PC-9 (cell line): ENCODE measurements around the gene ING5. TPM values are rescaled to one million over a fixed set of nuclear protein-coding genes. Genes with fewer than 3 reads are reported as not detected.
"Not testable (repeated sequence)": the region's sequence is repeated elsewhere in the genome, so short reads cannot be mapped to it uniquely, and the experiment has no call there.

Experiments used
- BruUV-seq: library from RNA; stranded (reverse); fragments of 400-500 nt; replicated peaks from 2 replicates; lab custom pipeline; 2021; lab: Mats Ljungman, UMichigan
- CTCF ChIA-PET: fragments of 300-600 bp; sonication (Branson Sonifier 250); formaldehyde crosslinking; loops from one replicate; lab custom pipeline; 2022; ENCODE audit warnings: antibody characterized with exemption; lab: Charles Lee
- POLR2A ChIA-PET: fragments of 300-600 bp; sonication (Branson Sonifier 250); formaldehyde crosslinking; loops from one replicate; lab custom pipeline; 2022; ENCODE audit warnings: antibody characterized with exemption; ENCODE audit not compliant: unreplicated experiment; lab: Charles Lee
- DNase-seq, 2 experiments: peaks; one replicate each; pipeline versions ENCODE4 v3.0.0 to v3.0.0-alpha.2; 2015 to 2022; ENCODE audit warnings: mixed read lengths in 1 of 2
- H2AFZ ChIP-seq: fragments of 200-600 bp; sonication (generic); 2 replicates; pipeline ENCODE4 v1.8.1; 2017; ENCODE audit warnings: antibody characterized with exemption
- H3F3A ChIP-seq: fragments of 200-600 bp; sonication (generic); 2 replicates; pipeline ENCODE4 v1.8.1; 2017; ENCODE audit warnings: antibody characterized with exemption, mild to moderate bottlenecking, low read depth; ENCODE audit not compliant: insufficient read depth
- H3K27ac ChIP-seq: fragments of 200-600 bp; sonication (generic); 2 replicates; pipeline ENCODE4 v1.6.1; 2016; ENCODE audit warnings: mixed run types
- H3K27me3 ChIP-seq: fragments of 200-600 bp; sonication (generic); 2 replicates; pipeline ENCODE4 v1.6.1; 2016; ENCODE audit warnings: low read depth, mixed run types; ENCODE audit not compliant: insufficient read depth
- H3K36me3 ChIP-seq: fragments of 200-600 bp; sonication (generic); 2 replicates; pipeline ENCODE4 v1.6.1; 2016; ENCODE audit warnings: low read depth, mixed run types
- H3K4me1 ChIP-seq: fragments of 200-600 bp; sonication (generic); replicated peaks from 2 replicates; pipeline ENCODE4 v1.6.1; 2016; ENCODE audit warnings: mixed run types; ENCODE audit not compliant: insufficient read depth
- H3K4me2 ChIP-seq: fragments of 200-600 bp; sonication (generic); 2 replicates; pipeline ENCODE4 v1.6.1; 2017; ENCODE audit warnings: mixed run types
- H3K4me3 ChIP-seq: fragments of 200-600 bp; sonication (generic); 2 replicates; pipeline ENCODE4 v1.6.1; 2016; ENCODE audit warnings: mixed run types
- H3K79me2 ChIP-seq: fragments of 200-600 bp; sonication (generic); 2 replicates; pipeline ENCODE4 v1.6.1; 2017; ENCODE audit warnings: low read depth, mixed run types
- H3K9me2 ChIP-seq: fragments of 200-600 bp; sonication (generic); 2 replicates; pipeline ENCODE4 v1.8.1; 2017; ENCODE audit warnings: mild to moderate bottlenecking; ENCODE audit not compliant: insufficient read depth
- H3K9me3 ChIP-seq: fragments of 200-600 bp; sonication (generic); 2 replicates; pipeline ENCODE4 v1.8.1; 2016; ENCODE audit warnings: low read depth; ENCODE audit not compliant: insufficient read depth
- H4K20me1 ChIP-seq: fragments of 200-600 bp; sonication (generic); 2 replicates; pipeline ENCODE4 v1.8.1; 2017; ENCODE audit not compliant: insufficient read depth
- CTCF ChIP-seq: fragments of 200-600 bp; sonication (generic); conservative IDR thresholded peaks from 2 replicates; pipeline ENCODE4 v1.6.1; 2017; ENCODE audit warnings: mixed run types, antibody characterized with exemption, mild to moderate bottlenecking, moderate library complexity
- EZH2 ChIP-seq: fragments of 200-600 bp; sonication (generic); IDR thresholded peaks from 2 replicates; pipeline ENCODE4 v1.8.0; 2017; ENCODE audit warnings: antibody characterized with exemption, low read depth
- intact Hi-C: fragments of 100-400 bp; cut with micrococcal nuclease; formaldehyde crosslinking; loops from one replicate; pipeline ENCODE4 v1.10.0; 2022; ENCODE audit not compliant: unreplicated experiment
- total RNA-seq: library from RNA; stranded (reverse); gene quantifications from 2 replicates; pipeline ENCODE4 v1.2.3, GENCODE V29; 2021

Gene ING5
- total RNA-seq, 1 experiment from 2014 or later = 79.7 TPM

GRCh38 chr2:241755777-241756176, 53.9 kb downstream of the ING5 start:
- Histone ChIP-seq H3K4me3 (no peak overlapping the region), H3K36me3 (peaks cover 17% of the 10 kb centered on the region), H3K4me2 (no peak overlapping the region), H3F3A (peaks cover 15% of the 10 kb centered on the region; the same call in 1 of the 2 replicates), H3K9me3 (no peaks in the 10 kb centered on the region), H3K27ac (no peak overlapping the region), H3K27me3 (no peaks in the 10 kb centered on the region), H2AFZ (no peak overlapping the region), H3K79me2 (no peaks in the 10 kb centered on the region), H4K20me1 (peaks cover 10% of the 10 kb centered on the region; the same call in 1 of the 2 replicates), H3K9me2 (no peaks in the 10 kb centered on the region), H3K4me1 (no peaks in the 10 kb centered on the region)
- intact Hi-C loops = no loop called here
- no peak for TF ChIP-seq CTCF
- TF ChIP-seq EZH2 = no peak
- no peak for DNase-seq
- ChIA-PET CTCF (no interaction called here), POLR2A (no interaction called here)
- no TSS peak for BruUV-seq

GRCh38 chr2:241759067-241759807, 57.4 kb downstream of the ING5 start:
- H3K27ac ChIP-seq = no peak overlapping the region
- no peak overlapping the region for H3K4me3 ChIP-seq
- no peaks in the 10 kb centered on the region for H3K9me3 ChIP-seq
- peaks cover 17% of the 10 kb centered on the region for H3K36me3 ChIP-seq
- H3K9me2 ChIP-seq = no peaks in the 10 kb centered on the region
- intact Hi-C loops = no loop called here
- BruUV-seq = no TSS peak
- H2AFZ ChIP-seq = no peak overlapping the region
- DNase-seq = no peak
- peaks cover 15% of the 10 kb centered on the region; the same call in 1 of the 2 replicates for H3F3A ChIP-seq
- H4K20me1 ChIP-seq = peaks cover 32% of the 10 kb centered on the region
- no peak overlapping the region for H3K4me2 ChIP-seq
- H3K79me2 ChIP-seq = no peaks in the 10 kb centered on the region
- ChIA-PET POLR2A (no interaction called here), CTCF (no interaction called here)
- no peaks in the 10 kb centered on the region for H3K4me1 ChIP-seq
- TF ChIP-seq CTCF (no peak), EZH2 (no peak)
- no peaks in the 10 kb centered on the region for H3K27me3 ChIP-seq

GRCh38 chr2:241759893-241760292, 58.1 kb downstream of the ING5 start:
- H3K4me2 ChIP-seq, DNase-seq, H3K4me1 ChIP-seq, CTCF ChIA-PET, H3K79me2 ChIP-seq, intact Hi-C loops, H3K4me3 ChIP-seq, H3K27ac ChIP-seq, BruUV-seq, H3K9me2 ChIP-seq, H2AFZ ChIP-seq, H3K9me3 ChIP-seq, H3K27me3 ChIP-seq, POLR2A ChIA-PET: not testable (repeated sequence)
- H4K20me1 ChIP-seq = peaks cover 32% of the 10 kb centered on the region
- H3F3A ChIP-seq = peaks cover 15% of the 10 kb centered on the region; the same call in 1 of the 2 replicates
- H3K36me3 ChIP-seq = peaks cover 17% of the 10 kb centered on the region
